Kidney epithelial cell (primary cell): ENCODE results near the gene ZKSCAN3. TPM values are rescaled to one million over a fixed set of nuclear protein-coding genes. Genes with fewer than 3 reads are reported as not detected.

Experiments used
- DNase-seq: peaks from one replicate; pipeline ENCODE4 v3.0.0-alpha.2; 2010; ENCODE audit warnings: low read depth
- H3K27me3 ChIP-seq: 2 replicates; pipeline ENCODE4 v1.6.0; 2011; ENCODE audit warnings: low read length; ENCODE audit not compliant: control insufficient read depth, insufficient read depth
- H3K36me3 ChIP-seq: 2 replicates; pipeline ENCODE4 v1.5.1; 2011; ENCODE audit warnings: low read length; ENCODE audit not compliant: control insufficient read depth, insufficient read depth
- H3K4me3 ChIP-seq: 2 replicates; pipeline ENCODE4 v1.5.1; 2011; ENCODE audit warnings: low read depth, mild to moderate bottlenecking, control low read depth, low read length
- CTCF ChIP-seq: IDR thresholded peaks from 2 replicates; pipeline ENCODE4 v1.5.1; 2011; ENCODE audit warnings: mild to moderate bottlenecking, moderate library complexity, low read length, control low read depth, inconsistent platforms; ENCODE audit not compliant: insufficient read depth, poor library complexity, severe bottlenecking
- total RNA-seq: library from RNA; depleted of rRNA; stranded (reverse); fragments of >200 nt; gene quantifications from 2 replicates; pipeline ENCODE4 v1.2.3, GENCODE V29; 2015

Gene ZKSCAN3
- total RNA-seq, 1 donor from 2014 or later: 5.5 TPM

- DNase-seq: no peak
- peaks cover 3% of the 10 kb centered on the region for H3K36me3 ChIP-seq
- no peaks in the 10 kb centered on the region for H3K27me3 ChIP-seq
- no peak for TF ChIP-seq CTCF
- no peak overlapping the region for H3K4me3 ChIP-seq
These were observed 44.3 kb downstream of the ZKSCAN3 start for GRCh38 chr6:28393912-28394662.

- no peaks in the 10 kb centered on the region for H3K27me3 ChIP-seq
- H3K36me3 ChIP-seq: peaks cover 3% of the 10 kb centered on the region
- TF ChIP-seq CTCF: no peak
- H3K4me3 ChIP-seq: no peak overlapping the region
- DNase-seq: no peak
These were observed 46.2 kb downstream of the ZKSCAN3 start for GRCh38 chr6:28395918-28396317.

- Histone ChIP-seq H3K36me3 (no peaks in the 10 kb centered on the region), H3K27me3 (no peaks in the 10 kb centered on the region), H3K4me3 (peak within 1 kb of the TSS; percentile 83)
- peak; percentile 42 for DNase-seq
- TF ChIP-seq CTCF: peak; percentile 70
These were observed 49.8 kb downstream of the ZKSCAN3 start, which contains the start of gene ZSCAN12 for GRCh38 chr6:28399350-28400121. ZSCAN12 (minus strand) TSS chr6:28399747; CDS start chr6:28398405, 1,342 bp downstream.

GRCh38 chr6:28400122-28400451 is 50.3 kb downstream of the ZKSCAN3 start:
- DNase-seq: no peak
- Histone ChIP-seq H3K36me3 (no peaks in the 10 kb centered on the region), H3K27me3 (no peaks in the 10 kb centered on the region), H3K4me3 (peak overlapping the region; percentile 83)
- TF ChIP-seq CTCF: no peak

GRCh38 chr6:28401172-28401571 is 51.4 kb downstream of the ZKSCAN3 start:
- TF ChIP-seq CTCF: no peak
- H3K4me3 ChIP-seq: no peak overlapping the region
- H3K27me3 ChIP-seq: no peaks in the 10 kb centered on the region
- DNase-seq: no peak
- H3K36me3 ChIP-seq: no peaks in the 10 kb centered on the region
